Testis (tissue), 3 donors: ENCODE measurements around the gene VAMP8. TPM values are rescaled to one million over a fixed set of nuclear protein-coding genes. Genes with fewer than 3 reads are reported as not detected.

Experiments
- DNase-seq: peaks from one replicate; pipeline ENCODE4 v3.0.0-alpha.2; 2019
- H3K27ac ChIP-seq, 2 donors: fragments of 200-600 bp; sonication (generic); one replicate each; pipeline ENCODE4 v1.5.1; 2019
- H3K27me3 ChIP-seq: fragments of 200-600 bp; sonication (generic); one replicate; pipeline ENCODE4 v1.5.1; 2019
- H3K36me3 ChIP-seq: fragments of 200-600 bp; sonication (generic); one replicate; pipeline ENCODE4 v1.5.1; 2017; ENCODE audit warnings: low read depth; ENCODE audit errors: missing control alignments
- H3K4me1 ChIP-seq: fragments of 200-600 bp; sonication (generic); one replicate; pipeline ENCODE4 v1.5.1; 2019
- H3K4me3 ChIP-seq, 2 donors: fragments of 200-600 bp; sonication (generic); one replicate each; pipeline ENCODE4 v1.5.1; 2017 to 2019
- H3K9me3 ChIP-seq: fragments of 200-600 bp; sonication (generic); one replicate; pipeline ENCODE4 v1.5.1; 2017
- POLR2A ChIP-seq: fragments of 450-650 bp; IDR thresholded peaks from one replicate; pipeline ENCODE4 v1.6.1; 2017; ENCODE audit warnings: antibody characterized with exemption, mild to moderate bottlenecking, moderate library complexity
- WGBS, 2 donors: methylation state at CpG; one replicate each; pipeline ENCODE4 v1.1.5; 2018; 5-methylcytosine and 5-hydroxymethylcytosine counted together
- intact Hi-C: fragments of 100-400 bp; cut with DNase I; formaldehyde crosslinking; loops from one replicate; pipeline ENCODE4 v1.15.1; 2023; ENCODE audit warnings: low total_unique reads
- polyA plus RNA-seq: library from polyadenylated mRNA; stranded (reverse); fragments of 350-450 nt; fragmentation: Illumina TruSeq; extraction: RNeasy Lipid Tissue Mini Kit (QIAGEN cat#74804); gene quantifications from one replicate; pipeline ENCODE4 v1.2.3, GENCODE V29; 2014; ENCODE audit warnings: low read depth, low replicate concordance; ENCODE audit not compliant: insufficient read depth
- total RNA-seq, 2 donors: library from RNA; depleted of rRNA; stranded (reverse); fragments of >200 nt; gene quantifications; one replicate each; pipeline ENCODE4 v1.2.3, GENCODE V29; 2016
- TF ChIP-seq, protein P1 (sequence below), 3 experiments: fragments of 450-650 bp in 2 of 3; fragments of 200-600 bp in 1 of 3; sonication (generic) in 1 of 3; IDR thresholded peaks; one replicate each; pipeline ENCODE4 v1.5.1; 2016 to 2019; ENCODE audit warnings: antibody characterized with exemption in 3 of 3, mild to moderate bottlenecking in 2 of 3, moderate library complexity in 1 of 3

The VAMP8 gene
- total and polyA plus RNA-seq, 3 donors from 2014 or later, result 10.8 to 59.0 (median 13.9) TPM

GRCh38 chr2:85545780-85546240 is 31.6 kb upstream of the VAMP8 start:
- intact Hi-C loops, result no loop called here
- no peak for DNase-seq
- Histone ChIP-seq H3K27ac (no peak overlapping the region), H3K4me1 (peaks cover 12% of the 10 kb centered on the region), H3K36me3 (no peaks in the 10 kb centered on the region), H3K9me3 (no peaks in the 10 kb centered on the region), H3K27me3 (no peaks in the 10 kb centered on the region), H3K4me3 (no peak overlapping the region)
- no peak for TF ChIP-seq POLR2A
- 74 to 85% methylated on average over 5 of the region's 5 CpGs for WGBS, 2 donors

DNA sequence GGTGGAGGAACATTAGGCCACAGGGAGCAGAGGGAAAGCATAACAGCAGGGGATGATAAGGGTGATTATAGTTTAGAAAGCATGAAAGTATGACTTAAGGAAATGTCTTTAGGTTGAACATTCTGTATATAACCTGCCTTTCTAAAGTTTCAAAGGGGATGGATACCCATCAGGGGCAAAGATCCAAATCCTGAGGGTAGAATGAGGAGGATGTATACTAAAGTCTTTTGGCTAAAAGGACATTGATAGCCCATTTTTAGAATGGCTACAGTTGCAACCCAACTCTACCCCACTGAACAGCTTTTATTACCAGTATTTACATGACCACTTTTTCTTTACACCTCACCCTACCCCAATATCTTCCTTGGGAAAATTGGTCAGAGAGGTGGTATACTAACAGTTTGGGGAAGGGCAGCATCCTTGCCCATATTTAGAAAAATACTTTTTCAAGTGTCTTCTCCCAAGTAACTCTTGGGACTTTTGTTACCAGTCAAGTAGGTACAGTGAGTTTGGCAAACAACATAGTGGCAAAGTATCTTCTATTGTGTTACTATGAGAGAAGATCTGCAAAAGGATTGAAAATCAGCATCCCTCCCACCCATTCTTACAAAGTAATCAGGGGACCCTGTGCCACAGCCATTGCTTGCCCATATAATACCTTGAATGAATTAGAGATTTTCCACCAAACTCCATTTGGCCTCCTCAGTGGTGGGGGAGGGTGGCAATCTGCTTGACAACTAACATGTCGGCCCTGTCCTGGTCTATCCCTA is 30.1 kb upstream of the VAMP8 start:
- 90 to 100% methylated on average over 1 of the region's 1 CpG for whole genome bisulfite sequencing, 2 donors
- no peaks in the 10 kb centered on the region for H3K27me3 ChIP-seq
- no peak overlapping the region for H3K4me3 ChIP-seq
- no peaks in the 10 kb centered on the region for H3K9me3 ChIP-seq
- DNase-seq, result no peak
- intact Hi-C loops, result no loop called here
- TF ChIP-seq, protein P1, sequence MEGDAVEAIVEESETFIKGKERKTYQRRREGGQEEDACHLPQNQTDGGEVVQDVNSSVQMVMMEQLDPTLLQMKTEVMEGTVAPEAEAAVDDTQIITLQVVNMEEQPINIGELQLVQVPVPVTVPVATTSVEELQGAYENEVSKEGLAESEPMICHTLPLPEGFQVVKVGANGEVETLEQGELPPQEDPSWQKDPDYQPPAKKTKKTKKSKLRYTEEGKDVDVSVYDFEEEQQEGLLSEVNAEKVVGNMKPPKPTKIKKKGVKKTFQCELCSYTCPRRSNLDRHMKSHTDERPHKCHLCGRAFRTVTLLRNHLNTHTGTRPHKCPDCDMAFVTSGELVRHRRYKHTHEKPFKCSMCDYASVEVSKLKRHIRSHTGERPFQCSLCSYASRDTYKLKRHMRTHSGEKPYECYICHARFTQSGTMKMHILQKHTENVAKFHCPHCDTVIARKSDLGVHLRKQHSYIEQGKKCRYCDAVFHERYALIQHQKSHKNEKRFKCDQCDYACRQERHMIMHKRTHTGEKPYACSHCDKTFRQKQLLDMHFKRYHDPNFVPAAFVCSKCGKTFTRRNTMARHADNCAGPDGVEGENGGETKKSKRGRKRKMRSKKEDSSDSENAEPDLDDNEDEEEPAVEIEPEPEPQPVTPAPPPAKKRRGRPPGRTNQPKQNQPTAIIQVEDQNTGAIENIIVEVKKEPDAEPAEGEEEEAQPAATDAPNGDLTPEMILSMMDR (IDR thresholded peaks at IDR 0.05), result no peak
- TF ChIP-seq POLR2A, result no peak
- peaks cover under 1% of the 10 kb centered on the region for H3K4me1 ChIP-seq
- H3K27ac ChIP-seq, result no peak overlapping the region
- H3K36me3 ChIP-seq, result no peaks in the 10 kb centered on the region

DNA sequence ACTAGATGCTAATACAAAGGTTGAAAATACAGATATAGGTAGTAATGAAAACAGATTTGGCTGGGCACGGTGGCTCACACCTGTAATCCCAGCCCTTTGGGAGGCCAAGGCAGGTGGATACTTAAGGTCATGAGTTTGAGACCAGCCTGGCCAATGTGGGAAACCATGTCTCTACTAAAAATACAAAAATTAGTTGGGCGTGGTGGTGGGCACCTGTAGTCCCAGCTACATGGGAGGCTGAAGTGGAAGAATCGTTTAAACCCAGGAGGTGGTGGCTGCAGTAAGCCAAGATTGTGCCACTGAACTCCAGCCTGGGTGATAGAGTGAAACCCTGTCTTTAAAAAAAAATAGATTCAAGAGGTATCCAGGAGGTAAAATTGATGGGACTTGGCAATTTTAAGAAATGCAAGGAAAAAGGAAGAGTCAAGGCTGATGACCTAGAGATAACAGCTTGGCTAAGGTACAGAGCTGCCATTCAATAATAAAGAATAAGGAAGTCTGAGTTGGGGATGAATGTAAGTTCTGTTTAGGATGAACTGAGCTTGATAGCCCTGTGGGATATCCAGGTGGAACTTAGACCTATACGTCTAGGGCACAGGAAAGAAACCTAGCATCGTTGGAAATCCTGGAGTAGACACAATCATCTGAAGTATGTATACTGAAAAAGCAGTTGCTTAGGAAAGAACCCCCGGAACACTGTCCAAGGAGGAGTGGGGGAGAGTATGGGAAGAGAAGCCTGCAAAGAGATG is 29.4 kb upstream of the VAMP8 start:
- intact Hi-C loops, result no loop called here
- 76 to 77% methylated on average over 6 of the region's 6 CpGs for WGBS, 2 donors
- H3K36me3 ChIP-seq, result no peaks in the 10 kb centered on the region

GRCh38 chr2:85548608-85548900 is 28.8 kb upstream of the VAMP8 start:
- no peaks in the 10 kb centered on the region for H3K36me3 ChIP-seq
- WGBS, 2 donors, result 57 to 61% methylated on average over 2 of the region's 2 CpGs
- intact Hi-C loops, result no loop called here

More for the DNA sequence above, 29.4 kb upstream of the VAMP8 start:
- Histone ChIP-seq H3K27me3 (no peaks in the 10 kb centered on the region), H3K27ac (no peak overlapping the region), H3K9me3 (no peaks in the 10 kb centered on the region), H3K4me3 (no peak overlapping the region), H3K4me1 (no peaks in the 10 kb centered on the region)
- no peak for TF ChIP-seq POLR2A
- TF ChIP-seq, protein P1 (IDR thresholded peaks at IDR 0.05), result no peak
- DNase-seq, result no peak

DNA sequence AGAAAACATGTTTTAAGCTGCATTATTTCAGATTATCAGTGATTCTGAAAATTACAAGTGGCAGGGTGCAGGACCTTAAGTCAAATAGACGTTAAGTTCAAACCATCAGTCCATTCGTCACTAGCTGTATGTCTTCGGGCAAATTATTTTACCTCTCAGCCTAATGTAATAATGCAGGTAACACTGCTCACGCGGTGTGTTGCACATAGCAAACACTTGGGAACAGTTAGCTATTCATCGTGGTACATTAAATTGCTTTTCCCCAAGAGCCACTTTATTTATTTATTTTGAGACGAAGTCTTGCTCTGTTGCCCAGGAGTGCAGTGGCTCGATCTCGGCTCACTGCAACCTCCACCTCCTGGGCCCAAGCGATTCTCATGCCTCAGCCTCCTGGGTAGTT is 28.3 kb upstream of the VAMP8 start:
- Histone ChIP-seq H3K27me3 (no peaks in the 10 kb centered on the region), H3K4me1 (no peaks in the 10 kb centered on the region), H3K4me3 (no peak overlapping the region), H3K9me3 (no peaks in the 10 kb centered on the region), H3K27ac (no peak overlapping the region), H3K36me3 (no peaks in the 10 kb centered on the region)
- DNase-seq, result no peak
- TF ChIP-seq POLR2A, result no peak
- TF ChIP-seq, protein P1 (IDR thresholded peaks at IDR 0.05), result no peak
- intact Hi-C loops, result no loop called here
- 88 to 89% methylated on average over 10 of the region's 10 CpGs for WGBS, 2 donors

More at GRCh38 chr2:85548608-85548900, 28.8 kb upstream of the VAMP8 start:
- H3K27ac ChIP-seq, result no peak overlapping the region
- DNase-seq, result no peak
- no peak overlapping the region for H3K4me3 ChIP-seq
- no peaks in the 10 kb centered on the region for H3K4me1 ChIP-seq
- no peak for TF ChIP-seq POLR2A
- no peaks in the 10 kb centered on the region for H3K27me3 ChIP-seq
- H3K9me3 ChIP-seq, result no peaks in the 10 kb centered on the region
